Transverse colon (tissue), 4 donors: ENCODE data around the gene CALHM1. TPM values are rescaled to one million over a fixed set of nuclear protein-coding genes. Genes with fewer than 3 reads are reported as not detected.

Source experiments
- DNase-seq: peaks from one replicate; pipeline ENCODE4 v3.0.0-alpha.2; 2019
- H3K27ac ChIP-seq, 4 donors: fragments of 200-600 bp; sonication (generic); 2 replicates each; pipeline ENCODE4 v1.5.1; 2016 to 2018; ENCODE audit warnings: inconsistent platforms in 4 of 4
- H3K27me3 ChIP-seq: fragments of 200-600 bp; sonication (generic); 2 replicates; pipeline ENCODE4 v1.5.1; 2017; ENCODE audit warnings: inconsistent platforms
- H3K36me3 ChIP-seq, 4 donors: fragments of 200-600 bp; sonication (generic); 2 replicates each; pipeline ENCODE4 v1.5.1; 2017 to 2019; ENCODE audit warnings: inconsistent platforms in 4 of 4
- H3K4me1 ChIP-seq, 4 donors: fragments of 200-600 bp; sonication (generic); 2 replicates each; pipeline ENCODE4 v1.5.1; 2017 to 2020; ENCODE audit warnings: inconsistent platforms in 4 of 4
- H3K4me3 ChIP-seq, 4 donors: fragments of 200-600 bp; sonication (generic); 1 replicate in 1 of 4; 2 replicates in 3 of 4; pipeline versions ENCODE4 v1.5.1 to v1.6.1; 2017 to 2019; ENCODE audit warnings: inconsistent platforms in 4 of 4
- H3K9me3 ChIP-seq, 2 donors: fragments of 200-600 bp; sonication (generic); 2 replicates each; pipeline ENCODE4 v1.5.1; 2017 to 2019; ENCODE audit warnings: inconsistent platforms in 2 of 2
- CTCF ChIP-seq, 5 experiments: fragments of 200-600 bp in 3 of 5; fragments of 450-650 bp in 2 of 5; sonication (generic) in 3 of 5; IDR thresholded peaks; 1 replicate in 2 of 5; 2 replicates in 3 of 5; pipeline ENCODE4 v1.5.1; 2016 to 2017; ENCODE audit warnings: antibody characterized with exemption in 5 of 5, inconsistent platforms in 3 of 5, mild to moderate bottlenecking in 2 of 5, moderate library complexity in 1 of 5
- EP300 ChIP-seq: sonication (generic); formaldehyde crosslinking; IDR thresholded peaks from one replicate; pipeline ENCODE4 v1.6.1; 2017; ENCODE audit warnings: antibody characterized with exemption, low read depth
- POLR2A ChIP-seq: fragments of 450-650 bp; IDR thresholded peaks from one replicate; pipeline ENCODE4 v1.6.1; 2016; ENCODE audit warnings: antibody characterized with exemption, mild to moderate bottlenecking, moderate library complexity
- POLR2AphosphoS5 ChIP-seq, 3 donors: sonication (generic); formaldehyde crosslinking; IDR thresholded peaks; one replicate each; pipeline ENCODE4 v1.6.1; 2016; ENCODE audit warnings: antibody characterized with exemption in 3 of 3
- WGBS, 2 donors: methylation state at CpG; one replicate each; pipeline ENCODE4 v1.1.5; 2018; ENCODE audit warnings: low coverage in 1 of 2; 5-methylcytosine and 5-hydroxymethylcytosine counted together
- in situ Hi-C, 4 donors: fragments of 200-750 bp; cut with MboI; loops; one replicate each; pipeline versions ENCODE4 v1.15.0 to v1.15.1; 2017; ENCODE audit warnings: low sequenced_read_pairs in 3 of 4, low pct_ligation_motif_present in 1 of 4, low pct_unique_long_range_greater_than_20kb in 1 of 4
- intact Hi-C: fragments of 100-400 bp; cut with DNase I; formaldehyde crosslinking; loops from one replicate; pipeline ENCODE4 v1.15.1; 2023; ENCODE audit warnings: low total_unique reads
- total RNA-seq, 4 donors: library from RNA; depleted of rRNA; stranded (reverse); fragments of >200 nt; gene quantifications; one replicate each; pipeline ENCODE4 v1.1.0, GENCODE V29; 2016

Gene CALHM1
- total RNA-seq, 4 donors from 2014 or later = not detected

- no peak for DNase-seq
Measured at GRCh38 chr10:103500481-103500880, 41.8 kb upstream of the CALHM1 start.

GRCh38 chr10:103499881-103500280, 41.2 kb upstream of the CALHM1 start:
- 65 to 68% methylated on average over 6 to 7 of the region's 7 CpGs for WGBS, 2 donors
- in situ Hi-C loops = no loop called here

More at GRCh38 chr10:103500481-103500880, 41.8 kb upstream of the CALHM1 start:
- no peaks in the 10 kb centered on the region for H3K36me3 ChIP-seq
- H3K4me3 ChIP-seq = no peak overlapping the region
- in situ Hi-C loops = no loop called here
- H3K4me1 ChIP-seq = no peaks in the 10 kb centered on the region
- TF ChIP-seq CTCF (IDR thresholded peaks at IDR 0.05) (no peak), POLR2AphosphoS5 (IDR thresholded peaks at IDR 0.05) (no peak), POLR2A (no peak), EP300 (no peak)
- 72% methylated on average over 6 of the region's 6 CpGs; no CpG with 5 or more reads in 1 of the 2 donors for WGBS, 2 donors
- H3K9me3 ChIP-seq = no peaks in the 10 kb centered on the region
- H3K27me3 ChIP-seq = peaks cover 18% of the 10 kb centered on the region
- intact Hi-C loops = no loop called here
- no peak overlapping the region for H3K27ac ChIP-seq

GRCh38 chr10:103498936-103499638, 40.4 kb upstream of the CALHM1 start:
- no peak for DNase-seq
- intact Hi-C loops (no loop called here), in situ Hi-C loops (no loop called here)
- no peaks in the 10 kb centered on the region for H3K9me3 ChIP-seq
- 59 to 60% methylated on average over 2 to 5 of the region's 5 CpGs for WGBS, 2 donors
- H3K4me1 ChIP-seq = peaks cover 4 to 6% (median 5%) of the 10 kb centered on the region in 4 donors
- peaks cover 32% of the 10 kb centered on the region for H3K27me3 ChIP-seq
- no peak for TF ChIP-seq CTCF (IDR thresholded peaks at IDR 0.05)
- TF ChIP-seq POLR2AphosphoS5 (IDR thresholded peaks at IDR 0.05) = no peak
- TF ChIP-seq POLR2A = no peak
- TF ChIP-seq EP300 = no peak
- H3K4me3 ChIP-seq = no peak overlapping the region
- H3K27ac ChIP-seq = no peak overlapping the region
- no peaks in the 10 kb centered on the region for H3K36me3 ChIP-seq

More at GRCh38 chr10:103499881-103500280, 41.2 kb upstream of the CALHM1 start:
- no peaks in the 10 kb centered on the region for H3K36me3 ChIP-seq
- H3K4me1 ChIP-seq = no peaks in the 10 kb centered on the region
- peaks cover 24% of the 10 kb centered on the region for H3K27me3 ChIP-seq
- H3K27ac ChIP-seq = no peak overlapping the region
- TF ChIP-seq POLR2AphosphoS5 (IDR thresholded peaks at IDR 0.05) (no peak), CTCF (IDR thresholded peaks at IDR 0.05) (no peak), POLR2A (no peak), EP300 (no peak)
- intact Hi-C loops = no loop called here
- no peaks in the 10 kb centered on the region for H3K9me3 ChIP-seq
- H3K4me3 ChIP-seq = no peak overlapping the region
- no peak for DNase-seq

GRCh38 chr10:103497161-103497915, 38.6 kb upstream of the CALHM1 start:
- Histone ChIP-seq H3K4me3 (no peak overlapping the region), H3K27me3 (peaks cover 50% of the 10 kb centered on the region), H3K36me3 (no peaks in the 10 kb centered on the region), H3K4me1 (peaks cover 5 to 20% (median 12%) of the 10 kb centered on the region in 4 donors), H3K27ac (no peak overlapping the region), H3K9me3 (no peaks in the 10 kb centered on the region)
- no peak for DNase-seq
- in situ Hi-C loops (no loop called here), intact Hi-C loops (no loop called here)
- TF ChIP-seq EP300 = no peak
- TF ChIP-seq POLR2A = no peak
- no peak for TF ChIP-seq CTCF (IDR thresholded peaks at IDR 0.05)
- TF ChIP-seq POLR2AphosphoS5 (IDR thresholded peaks at IDR 0.05) = no peak
- WGBS, 2 donors = 89 to 91% methylated on average over 2 to 8 of the region's 8 CpGs
